ENCODE measurements around the gene MRPL44. TPM values are rescaled to one million over a fixed set of nuclear protein-coding genes. Genes with fewer than 3 reads are reported as not detected.

Gene MRPL44
- total and polyA plus RNA-seq, 2 of the 13 experiments (the other 11 are each of a cell fraction or from before 2014, with no cell fraction given), result 38.4 to 78.0 TPM

GRCh38 chr2:223930103-223930976 is 26.9 kb upstream of the MRPL44 start (continued):
- TF ChIP-seq ZBTB33 (CRISPR knock-in tag; IDR thresholded peaks at IDR 0.05), result no peak
- TF ChIP-seq SMARCE1 (IDR thresholded peaks at IDR 0.05; ENCODE audit: borderline replicate concordance), result no peak
- TF ChIP-seq MAFF (IDR thresholded peaks at IDR 0.05; ENCODE audit: low read depth, low read length), result peak; percentile 57; the same call in 1 of the 2 replicates
- TF ChIP-seq ZNF430 (CRISPR knock-in tag; IDR thresholded peaks at IDR 0.05), result peak; percentile 73; the same call in 1 of the 2 replicates
- 0 out of 2 replicates have a peak, but pooled peaks have one; percentile 43 for TF ChIP-seq ZFP82 (CRISPR knock-in tag; IDR thresholded peaks at IDR 0.05; ENCODE audit: borderline replicate concordance)
- no peak for TF ChIP-seq ISX (CRISPR knock-in tag; conservative IDR thresholded peaks at IDR 0.05)
- TF ChIP-seq HDAC1 (CRISPR knock-in tag; IDR thresholded peaks at IDR 0.05), result peak; percentile 80
- TF ChIP-seq NFKBIZ (CRISPR knock-in tag; IDR thresholded peaks at IDR 0.05), result peak; percentile 72
- TF ChIP-seq ZFP1 (CRISPR knock-in tag; IDR thresholded peaks at IDR 0.05), result peak; percentile 54; the same call in 1 of the 2 replicates
- TF ChIP-seq SRSF1 (optimal IDR thresholded peaks at IDR 0.05; ENCODE audit: low read depth, low read length), result peak; percentile 4
- TF ChIP-seq ZNF251 (CRISPR knock-in tag; IDR thresholded peaks at IDR 0.05), result 0 out of 2 replicates have a peak, but pooled peaks have one; percentile 33
- no peak; the same call in 1 of the 2 replicates for TF ChIP-seq RNF2 (conservative IDR thresholded peaks at IDR 0.05; ENCODE audit: low read depth)
- peak; percentile 47; the same call in 1 of the 2 replicates for TF ChIP-seq ZNF143 (CRISPR knock-in tag; IDR thresholded peaks at IDR 0.05)
- peak; percentile 28; the same call in 1 of the 2 replicates for TF ChIP-seq MIXL1 (CRISPR knock-in tag; IDR thresholded peaks at IDR 0.05)
- peak; percentile 84 for TF ChIP-seq RFXAP (CRISPR knock-in tag; IDR thresholded peaks at IDR 0.05; ENCODE audit: borderline replicate concordance)
- peak; percentile 89; the same call in 1 of the 2 replicates for TF ChIP-seq ZNF546 (CRISPR knock-in tag; conservative IDR thresholded peaks at IDR 0.05)
- TF ChIP-seq DR1 (CRISPR knock-in tag; IDR thresholded peaks at IDR 0.05), result peak; percentile 80
- 0 out of 2 replicates have a peak, but pooled peaks have one; percentile 35 for TF ChIP-seq ZNF614 (CRISPR knock-in tag; IDR thresholded peaks at IDR 0.05; ENCODE audit: borderline replicate concordance)
- peak; percentile 53 for TF ChIP-seq FOSL2 (CRISPR knock-in tag; IDR thresholded peaks at IDR 0.05)
- TF ChIP-seq ARID5B (CRISPR knock-in tag; IDR thresholded peaks at IDR 0.05), result peak; percentile 80
- peak; percentile 19; the same call in 1 of the 2 replicates for TF ChIP-seq DPF2 (CRISPR knock-in tag; IDR thresholded peaks at IDR 0.05; ENCODE audit: borderline replicate concordance, low read depth)
- TF ChIP-seq, protein P1, sequence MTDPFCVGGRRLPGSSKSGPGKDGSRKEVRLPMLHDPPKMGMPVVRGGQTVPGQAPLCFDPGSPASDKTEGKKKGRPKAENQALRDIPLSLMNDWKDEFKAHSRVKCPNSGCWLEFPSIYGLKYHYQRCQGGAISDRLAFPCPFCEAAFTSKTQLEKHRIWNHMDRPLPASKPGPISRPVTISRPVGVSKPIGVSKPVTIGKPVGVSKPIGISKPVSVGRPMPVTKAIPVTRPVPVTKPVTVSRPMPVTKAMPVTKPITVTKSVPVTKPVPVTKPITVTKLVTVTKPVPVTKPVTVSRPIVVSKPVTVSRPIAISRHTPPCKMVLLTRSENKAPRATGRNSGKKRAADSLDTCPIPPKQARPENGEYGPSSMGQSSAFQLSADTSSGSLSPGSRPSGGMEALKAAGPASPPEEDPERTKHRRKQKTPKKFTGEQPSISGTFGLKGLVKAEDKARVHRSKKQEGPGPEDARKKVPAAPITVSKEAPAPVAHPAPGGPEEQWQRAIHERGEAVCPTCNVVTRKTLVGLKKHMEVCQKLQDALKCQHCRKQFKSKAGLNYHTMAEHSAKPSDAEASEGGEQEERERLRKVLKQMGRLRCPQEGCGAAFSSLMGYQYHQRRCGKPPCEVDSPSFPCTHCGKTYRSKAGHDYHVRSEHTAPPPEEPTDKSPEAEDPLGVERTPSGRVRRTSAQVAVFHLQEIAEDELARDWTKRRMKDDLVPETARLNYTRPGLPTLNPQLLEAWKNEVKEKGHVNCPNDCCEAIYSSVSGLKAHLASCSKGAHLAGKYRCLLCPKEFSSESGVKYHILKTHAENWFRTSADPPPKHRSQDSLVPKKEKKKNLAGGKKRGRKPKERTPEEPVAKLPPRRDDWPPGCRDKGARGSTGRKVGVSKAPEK (CRISPR knock-in tag; IDR thresholded peaks at IDR 0.05; ENCODE audit: borderline replicate concordance), result peak; percentile 66

Measured in HepG2 (cell line).